LNCaP clone FGC (cell line): ENCODE measurements around the gene HMHB1.

Experiments used
- DNase-seq: peaks from one replicate; pipeline ENCODE4 v3.0.0-alpha.2; 2011; ENCODE audit warnings: low read depth
- H3K4me3 ChIP-seq: 2 replicates; pipeline ENCODE4 v1.5.1; 2011; ENCODE audit warnings: mild to moderate bottlenecking, low read depth, low read length, control low read depth
- CTCF ChIP-seq: IDR thresholded peaks from 2 replicates; pipeline ENCODE4 v1.5.1; 2012; ENCODE audit warnings: mild to moderate bottlenecking; ENCODE audit not compliant: control insufficient read depth, insufficient read depth; ENCODE audit errors: extremely low read depth

Gene HMHB1

GRCh38 chr5:143841446-143841845, 29.5 kb downstream of the HMHB1 start:
- no peak overlapping the region for H3K4me3 ChIP-seq
- DNase-seq, result no peak
- TF ChIP-seq CTCF, result no peak

- DNase-seq, result no peak
- no peak for TF ChIP-seq CTCF
- H3K4me3 ChIP-seq, result no peak overlapping the region
Observed at GRCh38 chr5:143842920-143843319, 31.0 kb downstream of the HMHB1 start.

DNA sequence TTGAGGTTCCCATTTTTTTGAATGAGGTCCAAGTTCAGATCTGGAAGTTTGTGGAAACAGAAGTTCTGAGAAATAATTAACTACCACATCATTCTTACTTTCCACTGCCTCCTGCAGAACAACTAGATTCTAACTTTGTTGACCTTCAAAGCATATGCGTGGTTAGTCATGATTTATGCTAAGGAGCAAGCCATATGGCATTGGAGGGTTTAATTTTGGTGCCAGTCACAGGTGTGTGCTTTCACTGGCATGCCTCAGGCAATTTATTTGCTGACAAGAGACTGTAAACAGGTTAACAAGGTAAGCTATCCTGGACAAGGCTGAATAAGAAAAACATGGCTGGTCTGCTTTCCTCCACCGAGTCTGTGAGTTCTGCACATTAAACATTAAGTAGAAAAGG, 31.5 kb downstream of the HMHB1 start:
- TF ChIP-seq CTCF, result no peak
- H3K4me3 ChIP-seq, result no peak overlapping the region
- DNase-seq, result peak; percentile 67

DNA sequence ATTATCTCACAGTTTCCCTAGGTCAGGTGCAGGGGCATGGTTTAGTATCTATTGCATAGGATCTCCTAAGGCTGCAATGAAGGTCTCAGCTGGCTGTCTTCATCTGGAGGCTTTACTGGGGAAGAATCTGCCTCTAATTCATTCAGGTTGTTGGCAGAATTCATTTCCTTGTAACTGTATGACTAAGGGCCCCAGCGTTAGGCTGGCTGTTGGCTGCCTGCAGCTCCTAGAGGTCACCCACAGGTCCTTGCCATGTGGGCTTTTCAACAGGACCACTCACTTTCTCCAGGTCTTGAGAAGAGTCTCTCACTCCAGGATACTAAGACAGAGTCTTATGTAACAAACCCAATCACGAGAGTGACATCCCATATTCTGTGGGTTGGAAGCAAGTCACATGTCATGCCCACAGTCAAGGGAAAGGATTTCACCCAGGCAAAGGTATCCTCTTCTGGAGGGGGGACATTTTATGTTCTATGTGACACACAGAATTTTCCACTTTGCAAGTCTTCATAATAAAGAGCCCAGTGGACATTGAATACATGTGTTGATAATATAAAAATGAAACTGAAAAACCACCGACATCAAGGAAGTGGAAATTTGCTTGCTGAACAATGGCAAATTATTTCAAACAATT, 38.2 kb downstream of the HMHB1 start:
- DNase-seq, result no peak
- no peak overlapping the region for H3K4me3 ChIP-seq
- TF ChIP-seq CTCF, result no peak

- no peak overlapping the region for H3K4me3 ChIP-seq
- no peak for TF ChIP-seq CTCF
- no peak for DNase-seq
Observed at GRCh38 chr5:143851383-143851782, 39.4 kb downstream of the HMHB1 start.

- no peak overlapping the region for H3K4me3 ChIP-seq
- no peak for DNase-seq
- peak; percentile 25; the same call in 1 of the 2 replicates for TF ChIP-seq CTCF
Observed at GRCh38 chr5:143860211-143860610, 48.2 kb downstream of the HMHB1 start.

DNA sequence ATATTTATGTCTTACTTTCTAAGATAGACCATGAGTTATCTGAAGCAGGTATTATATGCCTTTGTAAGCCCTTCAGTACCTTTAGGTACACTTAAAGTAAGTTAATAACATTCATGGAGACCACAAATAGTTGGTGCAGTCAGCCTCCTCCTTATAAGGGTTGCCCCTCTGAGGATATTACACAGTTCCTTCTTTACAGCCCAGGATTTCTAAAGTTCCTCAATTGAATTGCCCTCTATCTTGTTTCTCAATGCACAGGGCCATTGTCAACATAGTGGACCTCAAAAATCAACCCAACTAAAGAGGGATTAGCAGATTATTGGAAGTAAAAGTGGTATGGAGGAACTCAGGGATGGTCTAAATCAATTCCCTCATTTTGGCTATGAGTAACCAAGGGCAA, 50.3 kb downstream of the HMHB1 start:
- TF ChIP-seq CTCF, result no peak
- DNase-seq, result no peak
- H3K4me3 ChIP-seq, result no peak overlapping the region
